Lung (tissue), 12 donors: ENCODE data around the gene MECP2. TPM values are rescaled to one million over a fixed set of nuclear protein-coding genes. Genes with fewer than 3 reads are reported as not detected.
A peak's percentile ranks its signal among the peaks of the same experiment; 100 is the strongest.

Experiments used
- ATAC-seq: fragments of 200-7000 bp; cut with Tn5 transposase; one replicate; pipeline ENCODE4 v1.9.1; 2020; ENCODE audit warnings: moderate number of reproducible peaks; ENCODE audit not compliant: insufficient read depth, low FRiP score
- DNase-seq, 3 donors: peaks; one replicate each; pipeline ENCODE4 v3.0.0-alpha.2; 2013 to 2017
- H3K27ac ChIP-seq, 2 donors: one replicate each; pipeline ENCODE4 v1.5.1; 2013; ENCODE audit warnings: mild to moderate bottlenecking in 2 of 2, moderate library complexity in 2 of 2, control low read depth in 1 of 2, inconsistent platforms in 1 of 2, low read depth in 1 of 2, low read length in 1 of 2
- H3K27me3 ChIP-seq, 3 donors: one replicate each; pipeline ENCODE4 v1.5.1; 2013; ENCODE audit warnings: low read length in 2 of 3; ENCODE audit not compliant: control insufficient read depth in 3 of 3, insufficient read depth in 3 of 3
- H3K36me3 ChIP-seq, 4 donors: one replicate each; pipeline ENCODE4 v1.5.1; 2013; ENCODE audit warnings: low read length in 4 of 4, mild to moderate bottlenecking in 1 of 4, moderate library complexity in 1 of 4; ENCODE audit not compliant: control insufficient read depth in 4 of 4, insufficient read depth in 4 of 4
- H3K4me1 ChIP-seq, 5 donors: one replicate each; pipeline ENCODE4 v1.5.1; 2013; ENCODE audit warnings: low read length in 5 of 5, mild to moderate bottlenecking in 2 of 5, moderate library complexity in 1 of 5; ENCODE audit not compliant: control insufficient read depth in 5 of 5, insufficient read depth in 5 of 5
- H3K4me3 ChIP-seq: one replicate; pipeline ENCODE4 v1.5.1; 2013; ENCODE audit warnings: mild to moderate bottlenecking, control low read depth, moderate library complexity
- H3K9ac ChIP-seq, 2 donors: one replicate each; pipeline ENCODE4 v1.5.1; 2013; ENCODE audit warnings: low read length in 2 of 2, control low read depth in 1 of 2; ENCODE audit not compliant: insufficient read depth in 1 of 2
- H3K9me3 ChIP-seq, 4 donors: one replicate each; pipeline ENCODE4 v1.5.1; 2013; ENCODE audit warnings: low read length in 3 of 4, mild to moderate bottlenecking in 1 of 4, moderate library complexity in 1 of 4; ENCODE audit not compliant: control insufficient read depth in 4 of 4, insufficient read depth in 3 of 4
- WGBS, 2 donors: extraction: QIAGEN DNeasy Blood & Tissue Kit; methylation state at CpG; one replicate each; pipeline ENCODE4 v1.1.7; 2013; 5-methylcytosine and 5-hydroxymethylcytosine counted together
- polyA plus RNA-seq, 2 donors: library from polyadenylated mRNA; stranded (reverse); fragments of 200-250 nt; gene quantifications; one replicate each; pipeline ENCODE4 v1.2.1, GENCODE V29; 2013
- total RNA-seq, 2 donors: library from RNA; depleted of rRNA in 1 of 2; stranded (reverse); fragments of >200 nt in 1 of 2; gene quantifications; one replicate each; pipeline ENCODE4 v1.2.1, GENCODE V29; 2014 to 2021
- TF ChIP-seq, protein P1 (sequence below): IDR thresholded peaks from 2 replicates; pipeline ENCODE4 v1.5.1; 2012; ENCODE audit warnings: mild to moderate bottlenecking; ENCODE audit errors: control extremely low read depth, extremely low read depth
- donor health status: control.
- donor health status: control.
- donor health status: Bipolar disorder and iron deficiency.
- donor health status: healthy.
- donor health status: DM: yes; HTN: yes; CAD: no.

MECP2 gene
- total and polyA plus RNA-seq, 4 donors: 20.4 to 62.9 (median 38.9) TPM

DNA sequence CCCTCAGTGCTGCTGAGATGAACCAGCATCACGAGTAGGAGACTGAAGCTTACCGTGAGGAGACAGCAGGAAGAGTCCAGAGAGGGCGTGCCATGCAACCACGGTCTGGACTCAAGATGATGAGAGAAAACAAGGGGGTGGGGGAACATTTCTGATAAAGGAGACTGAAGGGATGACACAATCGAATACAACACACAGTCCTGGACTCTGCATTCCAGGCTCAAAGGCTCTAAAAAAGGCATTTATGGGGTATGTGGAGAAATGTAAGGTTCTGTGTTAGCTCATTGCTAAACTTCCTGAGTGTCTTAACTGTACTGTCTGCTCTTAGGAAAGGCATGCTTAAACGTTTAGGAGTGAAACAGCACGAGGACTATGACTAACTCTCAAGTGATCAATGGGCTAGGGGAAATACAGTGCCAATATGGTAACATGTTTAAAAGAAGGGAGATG, 57.2 kb downstream of the MECP2 start:
- Histone ChIP-seq H3K9ac (no peak overlapping the region), H3K4me1 (peaks cover 0 to 23% (median 8%) of the 10 kb centered on the region in 5 donors), H3K27ac (peak overlapping the region; percentile 24 to 26), H3K27me3 (peaks cover 0 to 4% (median 3%) of the 10 kb centered on the region in 3 donors), H3K4me3 (no peak overlapping the region), H3K9me3 (peaks cover 0 to 4% (median 0%) of the 10 kb centered on the region in 4 donors), H3K36me3 (no peaks in the 10 kb centered on the region)
- TF ChIP-seq, protein P1, sequence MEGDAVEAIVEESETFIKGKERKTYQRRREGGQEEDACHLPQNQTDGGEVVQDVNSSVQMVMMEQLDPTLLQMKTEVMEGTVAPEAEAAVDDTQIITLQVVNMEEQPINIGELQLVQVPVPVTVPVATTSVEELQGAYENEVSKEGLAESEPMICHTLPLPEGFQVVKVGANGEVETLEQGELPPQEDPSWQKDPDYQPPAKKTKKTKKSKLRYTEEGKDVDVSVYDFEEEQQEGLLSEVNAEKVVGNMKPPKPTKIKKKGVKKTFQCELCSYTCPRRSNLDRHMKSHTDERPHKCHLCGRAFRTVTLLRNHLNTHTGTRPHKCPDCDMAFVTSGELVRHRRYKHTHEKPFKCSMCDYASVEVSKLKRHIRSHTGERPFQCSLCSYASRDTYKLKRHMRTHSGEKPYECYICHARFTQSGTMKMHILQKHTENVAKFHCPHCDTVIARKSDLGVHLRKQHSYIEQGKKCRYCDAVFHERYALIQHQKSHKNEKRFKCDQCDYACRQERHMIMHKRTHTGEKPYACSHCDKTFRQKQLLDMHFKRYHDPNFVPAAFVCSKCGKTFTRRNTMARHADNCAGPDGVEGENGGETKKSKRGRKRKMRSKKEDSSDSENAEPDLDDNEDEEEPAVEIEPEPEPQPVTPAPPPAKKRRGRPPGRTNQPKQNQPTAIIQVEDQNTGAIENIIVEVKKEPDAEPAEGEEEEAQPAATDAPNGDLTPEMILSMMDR: no peak
- ATAC-seq (peak; percentile 42), DNase-seq (no peak)
- 28 to 44% methylated on average over 7 of the region's 7 CpGs for WGBS, 2 donors

DNA sequence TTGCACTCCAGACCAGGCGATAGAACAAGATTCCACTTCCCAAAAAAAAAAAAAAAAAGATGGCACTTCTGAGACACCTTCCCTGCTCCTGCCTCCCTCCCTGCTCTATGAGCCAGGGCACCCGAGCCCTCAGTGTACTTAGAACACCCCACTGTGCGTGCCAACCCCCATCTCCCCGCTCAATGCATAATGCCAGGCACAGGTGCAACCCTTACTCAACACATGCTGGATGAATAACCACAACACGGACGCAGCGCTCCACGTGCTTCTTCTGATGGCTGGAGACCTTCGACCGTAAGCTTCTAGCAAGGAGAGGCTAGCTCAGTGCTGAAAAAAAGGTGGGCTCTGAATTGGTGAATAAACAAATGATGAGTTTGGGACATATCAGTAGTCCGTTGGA, 57.9 kb downstream of the MECP2 start:
- Histone ChIP-seq H3K4me1 (peaks cover 0 to 21% (median 4%) of the 10 kb centered on the region in 5 donors), H3K27ac (peak overlapping the region in 1 of 2 donors; percentile 58), H3K9me3 (peaks cover 0 to 4% (median 0%) of the 10 kb centered on the region in 4 donors), H3K4me3 (no peak overlapping the region), H3K36me3 (no peaks in the 10 kb centered on the region), H3K27me3 (peaks cover 0 to 4% (median 3%) of the 10 kb centered on the region in 3 donors), H3K9ac (no peak overlapping the region)
- no peak for ATAC-seq
- 53 to 86% methylated on average over 11 of the region's 11 CpGs for WGBS, 2 donors
- TF ChIP-seq, protein P1: no peak
- DNase-seq: no peak

DNA sequence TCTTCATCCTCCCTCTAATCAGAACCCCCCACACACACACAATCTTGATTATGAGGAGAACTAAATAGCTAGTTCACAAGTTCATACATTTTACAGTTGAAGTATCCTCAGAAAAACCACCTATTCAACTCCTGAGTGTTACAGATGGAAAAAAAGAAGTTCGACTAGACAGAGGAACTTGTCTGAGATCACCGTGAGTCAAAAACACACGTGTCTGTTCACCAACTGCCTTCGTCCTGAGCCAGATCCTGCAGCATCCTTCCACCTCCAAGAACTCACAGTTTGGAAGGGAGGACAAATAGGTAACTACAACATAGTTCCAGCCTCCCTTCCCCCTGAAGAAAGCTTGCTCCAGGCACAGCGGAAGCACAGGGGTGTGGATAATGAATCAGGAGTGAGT, 58.9 kb downstream of the MECP2 start:
- 48 to 73% methylated on average over 5 of the region's 5 CpGs for WGBS, 2 donors
- ATAC-seq (no peak), DNase-seq (no peak)
- Histone ChIP-seq H3K9me3 (peaks cover 0 to 4% (median 0%) of the 10 kb centered on the region in 4 donors), H3K9ac (no peak overlapping the region), H3K27me3 (peaks cover 0 to 4% (median 0%) of the 10 kb centered on the region in 3 donors), H3K4me3 (no peak overlapping the region), H3K27ac (no peak overlapping the region), H3K36me3 (no peaks in the 10 kb centered on the region), H3K4me1 (peaks cover 0 to 17% (median 4%) of the 10 kb centered on the region in 5 donors)
- TF ChIP-seq, protein P1: no peak

DNA sequence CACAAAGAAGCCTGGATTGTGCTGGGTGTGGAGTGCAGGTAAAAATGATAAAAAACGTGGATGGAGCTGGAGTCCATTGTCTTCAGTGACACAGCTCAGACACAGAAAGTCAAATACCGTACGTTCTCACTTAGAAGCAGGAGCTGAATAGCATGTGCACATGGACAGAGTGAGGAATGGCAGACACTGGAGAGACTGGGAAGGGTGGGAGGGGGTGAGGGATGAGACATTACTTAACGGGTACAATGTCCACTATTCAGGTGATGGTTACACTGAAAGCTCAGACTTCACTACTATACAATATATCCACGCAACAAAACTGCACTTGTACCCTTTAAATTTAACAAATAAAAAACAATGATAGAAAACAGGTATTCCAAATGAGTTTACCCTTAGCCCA, 59.8 kb downstream of the MECP2 start:
- TF ChIP-seq, protein P1: no peak
- DNase-seq: no peak
- H3K4me1 ChIP-seq: peaks cover 0 to 12% (median 0%) of the 10 kb centered on the region in 5 donors

More for the DNA sequence above, 59.8 kb downstream of the MECP2 start:
- Histone ChIP-seq H3K27me3 (peaks cover 0 to 4% (median 3%) of the 10 kb centered on the region in 3 donors), H3K27ac (no peak overlapping the region), H3K9me3 (peaks cover 0 to 4% (median 0%) of the 10 kb centered on the region in 4 donors), H3K9ac (no peak overlapping the region), H3K36me3 (no peaks in the 10 kb centered on the region), H3K4me3 (no peak overlapping the region)
- WGBS, 2 donors: 82 to 97% methylated on average over 4 to 5 of the region's 5 CpGs
- ATAC-seq: no peak
